Middle frontal gyrus (tissue), 1 donor: ENCODE data around the gene HAVCR2.
"Not testable (repeated sequence)": the region's sequence is repeated elsewhere in the genome, so short reads cannot be mapped to it uniquely, and the experiment has no call there.

Source experiments
- DNase-seq: peaks from one replicate; pipeline ENCODE4 v3.0.0-alpha.2; 2015; ENCODE audit warnings: low spot score; ENCODE audit errors: extremely low spot score

HAVCR2 gene

GRCh38 chr5:157088342-157088990, 20.4 kb downstream of the HAVCR2 start:
- DNase-seq = no peak

- no peak for DNase-seq
These were observed 22.0 kb downstream of the HAVCR2 start for GRCh38 chr5:157086751-157087359.

- DNase-seq = no peak
These were observed 22.9 kb downstream of the HAVCR2 start for GRCh38 chr5:157085930-157086329.

- DNase-seq = no peak
These were observed 28.6 kb downstream of the HAVCR2 start for GRCh38 chr5:157080286-157080685.

- no peak for DNase-seq
These were observed 32.3 kb downstream of the HAVCR2 start for GRCh38 chr5:157076558-157076957.

- no peak for DNase-seq
These were observed 36.3 kb downstream of the HAVCR2 start for GRCh38 chr5:157072508-157072907.

- no peak for DNase-seq
These were observed 38.9 kb downstream of the HAVCR2 start for GRCh38 chr5:157069949-157070348.

- DNase-seq = no peak
These were observed 40.1 kb downstream of the HAVCR2 start for GRCh38 chr5:157068785-157069184.

GRCh38 chr5:157068339-157068738, 40.5 kb downstream of the HAVCR2 start:
- DNase-seq = no peak

GRCh38 chr5:157067005-157067404, 41.8 kb downstream of the HAVCR2 start:
- DNase-seq = no peak

GRCh38 chr5:157066080-157066479, 42.8 kb downstream of the HAVCR2 start:
- no peak for DNase-seq

- no peak for DNase-seq
These were observed 44.9 kb downstream of the HAVCR2 start for GRCh38 chr5:157063776-157064430.

GRCh38 chr5:157059891-157060290, 49.0 kb downstream of the HAVCR2 start:
- DNase-seq = no peak

- no peak for DNase-seq
These were observed 49.7 kb downstream of the HAVCR2 start, which contains the start of gene HAVCR1 for GRCh38 chr5:157059093-157059539. Gene HAVCR1, minus strand, starts transcription at chr5:157059116. Its CDS starts 1,173 bp downstream, at chr5:157057943.

- DNase-seq = no peak
These were observed 51.1 kb downstream of the HAVCR2 start for GRCh38 chr5:157057459-157058370.

- not testable (repeated sequence) for DNase-seq
These were observed 52.0 kb downstream of the HAVCR2 start for GRCh38 chr5:157056848-157057247.

GRCh38 chr5:157051604-157052245, 57.1 kb downstream of the HAVCR2 start:
- no peak for DNase-seq

- no peak for DNase-seq
These were observed 58.8 kb downstream of the HAVCR2 start for GRCh38 chr5:157050050-157050449.

GRCh38 chr5:157049605-157050004, 59.2 kb downstream of the HAVCR2 start:
- DNase-seq = no peak

GRCh38 chr5:157047898-157048297, 60.9 kb downstream of the HAVCR2 start:
- no peak for DNase-seq

GRCh38 chr5:157047016-157047415, 61.8 kb downstream of the HAVCR2 start:
- DNase-seq = not testable (repeated sequence)
